BJ (cell line): ENCODE results near the gene ZDHHC5. TPM values are rescaled to one million over a fixed set of nuclear protein-coding genes. Genes with fewer than 3 reads are reported as not detected.
"Not testable (repeated sequence)": the region's sequence is repeated elsewhere in the genome, so short reads cannot be mapped to it uniquely, and the experiment has no call there.

Experiments used
- CTCF ChIA-PET: fragments of 350-600 bp; formaldehyde crosslinking; extraction: SDS; loops from one replicate; lab custom pipeline; 2021; ENCODE audit warnings: antibody characterized with exemption, inconsistent platforms; lab: Yijun Ruan, JAX
- POLR2A ChIA-PET: fragments of 300-600 bp; sonication (Branson Sonifier 250); formaldehyde crosslinking; extraction: SDS; loops from one replicate; lab custom pipeline; 2021; ENCODE audit warnings: antibody characterized with exemption; lab: Charles Lee
- DNase-seq: peaks from one replicate; pipeline ENCODE4 v3.0.0-alpha.2; 2011; ENCODE audit warnings: low read depth
- H3K27me3 ChIP-seq: 2 replicates; pipeline ENCODE4 v1.6.0; 2011; ENCODE audit warnings: low read length; ENCODE audit not compliant: control insufficient read depth, insufficient read depth
- H3K36me3 ChIP-seq: 2 replicates; pipeline ENCODE4 v1.5.1; 2011; ENCODE audit warnings: low read length; ENCODE audit not compliant: control insufficient read depth, insufficient read depth
- H3K4me3 ChIP-seq: 2 replicates; pipeline ENCODE4 v1.5.1; 2011; ENCODE audit warnings: low read depth, mild to moderate bottlenecking, control low read depth, low read length
- polyA plus RNA-seq: library from polyadenylated mRNA; depleted of rRNA; stranded (reverse); fragments of >200 nt; gene quantifications from 2 replicates; pipeline ENCODE4 v1.2.3, GENCODE V29; 2011
- TF ChIP-seq, protein P1 (sequence below): IDR thresholded peaks from 2 replicates; pipeline ENCODE4 v1.5.1; 2011; ENCODE audit warnings: low read depth, mild to moderate bottlenecking, control low read depth, inconsistent platforms, low read length, moderate library complexity; ENCODE audit not compliant: insufficient read depth

ZDHHC5 gene
- polyA plus RNA-seq, 1 experiment: 76.7 TPM

DNA sequence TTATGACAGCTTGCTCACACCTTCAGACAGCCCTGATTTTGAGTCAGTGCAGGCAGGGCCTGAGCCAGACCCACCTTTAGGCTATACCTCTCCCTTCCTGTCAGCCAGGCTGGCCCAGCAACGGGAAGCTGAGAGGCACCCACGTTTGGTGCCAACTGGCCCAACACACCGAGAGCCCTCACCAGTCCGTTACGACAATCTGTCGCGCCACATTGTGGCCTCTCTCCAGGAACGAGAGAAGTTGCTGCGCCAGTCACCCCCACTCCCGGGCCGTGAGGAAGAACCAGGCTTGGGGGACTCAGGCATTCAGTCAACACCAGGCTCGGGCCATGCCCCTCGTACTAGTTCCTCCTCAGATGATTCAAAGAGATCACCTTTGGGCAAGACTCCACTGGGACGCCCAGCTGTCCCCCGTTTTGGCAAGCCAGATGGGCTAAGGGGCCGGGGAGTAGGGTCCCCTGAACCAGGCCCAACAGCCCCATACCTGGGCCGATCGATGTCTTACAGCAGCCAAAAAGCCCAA lies 31.0 kb downstream of the ZDHHC5 start:
- H3K36me3 ChIP-seq: peaks cover 25% of the 10 kb centered on the region
- TF ChIP-seq, protein P1, sequence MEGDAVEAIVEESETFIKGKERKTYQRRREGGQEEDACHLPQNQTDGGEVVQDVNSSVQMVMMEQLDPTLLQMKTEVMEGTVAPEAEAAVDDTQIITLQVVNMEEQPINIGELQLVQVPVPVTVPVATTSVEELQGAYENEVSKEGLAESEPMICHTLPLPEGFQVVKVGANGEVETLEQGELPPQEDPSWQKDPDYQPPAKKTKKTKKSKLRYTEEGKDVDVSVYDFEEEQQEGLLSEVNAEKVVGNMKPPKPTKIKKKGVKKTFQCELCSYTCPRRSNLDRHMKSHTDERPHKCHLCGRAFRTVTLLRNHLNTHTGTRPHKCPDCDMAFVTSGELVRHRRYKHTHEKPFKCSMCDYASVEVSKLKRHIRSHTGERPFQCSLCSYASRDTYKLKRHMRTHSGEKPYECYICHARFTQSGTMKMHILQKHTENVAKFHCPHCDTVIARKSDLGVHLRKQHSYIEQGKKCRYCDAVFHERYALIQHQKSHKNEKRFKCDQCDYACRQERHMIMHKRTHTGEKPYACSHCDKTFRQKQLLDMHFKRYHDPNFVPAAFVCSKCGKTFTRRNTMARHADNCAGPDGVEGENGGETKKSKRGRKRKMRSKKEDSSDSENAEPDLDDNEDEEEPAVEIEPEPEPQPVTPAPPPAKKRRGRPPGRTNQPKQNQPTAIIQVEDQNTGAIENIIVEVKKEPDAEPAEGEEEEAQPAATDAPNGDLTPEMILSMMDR: no peak
- ChIA-PET CTCF (interaction anchor here (0.9 to 1.5 kb wide), 3 partner anchors 11 to 102 kb away, joined by 3 to 4 read pairs (median 3); no protein-coding TSS in a partner anchor), POLR2A (no interaction called here)
- H3K4me3 ChIP-seq: no peak overlapping the region
- DNase-seq: no peak
- H3K27me3 ChIP-seq: no peaks in the 10 kb centered on the region

DNA sequence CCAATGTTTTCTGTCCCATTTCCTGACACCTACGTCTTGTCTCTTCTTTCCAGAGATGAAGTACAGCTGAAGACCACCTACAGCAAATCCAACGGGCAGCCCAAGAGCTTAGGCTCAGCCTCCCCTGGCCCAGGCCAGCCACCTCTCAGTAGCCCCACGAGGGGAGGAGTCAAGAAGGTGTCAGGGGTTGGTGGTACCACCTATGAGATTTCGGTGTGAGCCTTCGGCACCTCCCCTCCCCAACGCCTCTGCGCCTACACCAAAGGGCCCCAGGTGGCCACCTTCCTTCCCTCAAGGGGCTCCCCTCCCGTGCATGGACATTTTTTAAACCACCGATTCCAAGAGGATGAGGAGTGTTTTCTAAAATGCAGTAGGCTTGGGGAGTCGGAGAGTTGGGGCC lies 31.9 kb downstream of the ZDHHC5 start:
- no peak overlapping the region for H3K4me3 ChIP-seq
- DNase-seq: no peak
- no peaks in the 10 kb centered on the region for H3K27me3 ChIP-seq
- POLR2A ChIA-PET: interaction anchor here (0.5 kb wide), 1 partner anchor 22 kb away, joined by 17 read pairs; no protein-coding TSS in a partner anchor
- CTCF ChIA-PET: interaction anchor here (0.9 kb wide), 1 partner anchor 34 kb away, joined by 3 read pairs; no protein-coding TSS in a partner anchor
- TF ChIP-seq, protein P1: no peak
- H3K36me3 ChIP-seq: peaks cover 30% of the 10 kb centered on the region

DNA sequence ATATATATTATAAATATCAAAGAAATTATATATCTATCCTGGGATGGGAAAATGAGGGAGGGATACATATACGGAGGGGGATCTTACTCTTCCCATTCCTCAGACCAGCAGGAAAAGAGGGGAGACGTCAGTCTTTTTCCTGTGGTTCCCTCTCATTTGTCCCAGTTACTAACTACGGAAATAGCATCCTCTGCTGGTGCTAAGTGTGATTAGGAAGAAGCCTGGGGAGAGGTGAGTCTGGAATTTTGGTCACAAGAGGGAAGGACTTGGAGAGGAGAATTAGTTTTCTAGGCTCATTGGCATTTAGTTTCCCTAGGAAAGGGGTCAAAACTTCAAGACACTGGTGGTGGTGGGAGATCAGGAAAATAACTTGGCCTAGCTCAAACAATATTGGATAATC lies 32.5 kb downstream of the ZDHHC5 start:
- Histone ChIP-seq H3K36me3 (peaks cover 29% of the 10 kb centered on the region), H3K27me3 (no peaks in the 10 kb centered on the region), H3K4me3 (no peak overlapping the region)
- TF ChIP-seq, protein P1: no peak
- ChIA-PET POLR2A (no interaction called here), CTCF (interaction anchor here (0.6 kb wide), 1 partner anchor 61 kb away, joined by 3 read pairs; the partner anchor contains the start of gene CTNND1)
- no peak for DNase-seq

DNA sequence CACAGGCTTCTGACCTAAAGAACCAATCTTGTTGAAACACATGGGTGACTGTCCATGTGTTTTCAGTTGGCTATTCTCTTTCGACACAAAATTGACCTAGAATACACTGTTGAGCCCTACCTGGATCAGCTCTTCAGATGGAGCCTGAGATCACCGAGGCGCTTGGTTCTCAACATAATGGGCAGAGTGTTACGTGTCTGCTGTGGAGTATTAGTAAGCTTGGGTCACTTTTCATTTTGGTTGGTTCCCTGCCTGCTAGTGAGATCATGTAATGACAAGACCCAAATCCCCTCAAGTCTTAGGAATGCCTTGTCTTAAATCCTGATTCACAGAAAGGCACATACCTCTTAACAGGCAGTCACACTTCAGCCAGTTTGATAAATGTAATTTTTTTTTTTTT lies 35.4 kb downstream of the ZDHHC5 start:
- Histone ChIP-seq H3K4me3 (no peak overlapping the region), H3K27me3 (no peaks in the 10 kb centered on the region), H3K36me3 (peaks cover 21% of the 10 kb centered on the region)
- CTCF ChIA-PET: interaction anchor here (0.8 to 1.8 kb wide), 2 partner anchors 41 to 97 kb away, joined by 3 to 4 read pairs; no protein-coding TSS in a partner anchor
- DNase-seq: no peak
- TF ChIP-seq, protein P1: no peak
- POLR2A ChIA-PET: no interaction called here

DNA sequence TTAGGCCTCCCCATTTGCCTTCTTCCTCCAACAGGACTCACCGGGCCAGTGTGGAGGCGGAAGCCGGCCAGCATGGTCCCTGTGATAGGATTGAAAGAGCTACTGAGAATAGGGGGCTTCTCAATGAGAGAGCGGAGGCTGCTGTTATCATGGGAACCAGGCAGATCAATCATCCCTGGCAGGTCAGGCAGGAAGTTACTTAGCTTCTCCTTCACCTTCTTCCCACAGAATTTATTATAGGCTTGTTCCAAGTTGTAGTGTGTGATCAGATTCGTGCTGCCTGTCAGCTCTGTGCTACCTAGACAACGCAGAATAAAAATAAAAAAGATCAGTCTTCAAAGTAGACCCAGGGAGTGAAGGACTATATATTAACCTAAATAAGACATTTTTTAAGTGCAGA lies 37.0 kb downstream of the ZDHHC5 start:
- POLR2A ChIA-PET: no interaction called here
- DNase-seq: no peak
- Histone ChIP-seq H3K27me3 (no peaks in the 10 kb centered on the region), H3K36me3 (peaks cover 14% of the 10 kb centered on the region), H3K4me3 (no peak overlapping the region)
- TF ChIP-seq, protein P1: no peak
- CTCF ChIA-PET: interaction anchor here (1.2 to 2.7 kb wide), 2 partner anchors 96 to 249 kb away, joined by 3 to 6 read pairs; no protein-coding TSS in a partner anchor

DNA sequence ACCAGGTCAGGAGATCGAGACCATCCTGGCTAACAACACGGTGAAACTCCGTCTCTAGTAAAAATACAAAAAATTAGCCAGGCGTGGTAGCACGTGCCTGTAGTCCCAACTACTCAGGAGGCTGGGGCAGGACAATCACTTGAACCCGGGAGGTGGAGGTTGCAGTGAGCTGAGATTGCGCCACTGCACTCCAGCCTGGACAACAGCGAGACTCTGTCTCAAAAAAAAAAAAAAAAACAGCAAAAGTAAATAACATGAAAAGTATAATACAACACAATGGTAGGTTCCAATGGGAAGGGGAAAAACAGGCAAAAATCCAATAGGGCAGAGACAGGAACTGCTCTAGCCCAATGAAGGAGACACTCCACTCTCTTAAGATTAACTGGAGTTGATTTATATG lies 37.5 kb downstream of the ZDHHC5 start:
- H3K27me3 ChIP-seq, DNase-seq, H3K4me3 ChIP-seq, POLR2A ChIA-PET: not testable (repeated sequence)
- CTCF ChIA-PET: interaction anchor here (1.2 to 2.7 kb wide), 2 partner anchors 95 to 249 kb away, joined by 3 to 6 read pairs; no protein-coding TSS in a partner anchor
- peaks cover 12% of the 10 kb centered on the region for H3K36me3 ChIP-seq
